Measurements from ENCODE around the gene CTNND2. TPM values are rescaled to one million over a fixed set of nuclear protein-coding genes. Genes with fewer than 3 reads are reported as not detected.

CTNND2 gene
- total and polyA plus RNA-seq, 10 of the 15 experiments (the other 5 are each of a cell fraction or from before 2014, with no cell fraction given): 0.02 to 0.16 (median 0.04) TPM; not detected in 7

GRCh38 chr5:11072568-11072967, 831.7 kb downstream of the CTNND2 start:
- BruUV-seq (replicated peaks): no TSS peak
- H2AFZ ChIP-seq (ENCODE audit: control insufficient read depth, low read depth, low read length): no peak overlapping the region
- no peak for TF ChIP-seq YBX1 (IDR thresholded peaks at IDR 0.05)
- no peak for TF ChIP-seq IRF4 (IDR thresholded peaks at IDR 0.05; ENCODE audit: low read depth, low read length)
- TF ChIP-seq NKRF (conservative IDR thresholded peaks at IDR 0.05): no peak
- TF ChIP-seq MTA3 (IDR thresholded peaks at IDR 0.05; ENCODE audit: borderline replicate concordance, low read length): no peak
- no peak for TF ChIP-seq RELB (IDR thresholded peaks at IDR 0.05; ENCODE audit: low read depth)
- no peak for TF ChIP-seq HCFC1 (IDR thresholded peaks at IDR 0.05; ENCODE audit: low read length)
- no peak for TF ChIP-seq KDM1A (IDR thresholded peaks at IDR 0.05; ENCODE audit: borderline replicate concordance)
- TF ChIP-seq MYB (IDR thresholded peaks at IDR 0.05; ENCODE audit: borderline replicate concordance, low read depth, low read length): no peak
- no peak for TF ChIP-seq ZNF592 (IDR thresholded peaks at IDR 0.05)
- no peak for TF ChIP-seq TCF7 (IDR thresholded peaks at IDR 0.05; ENCODE audit: borderline replicate concordance)
- no peak for TF ChIP-seq SUPT20H (IDR thresholded peaks at IDR 0.05; ENCODE audit: borderline replicate concordance, control insufficient read depth, low read depth, low read length)
- TF ChIP-seq SMC3 (IDR thresholded peaks at IDR 0.05; ENCODE audit: borderline replicate concordance, low read length): no peak
- no peak for TF ChIP-seq CBX3 (IDR thresholded peaks at IDR 0.05; ENCODE audit: borderline replicate concordance, low read depth)
- no peak for TF ChIP-seq SP1 (IDR thresholded peaks at IDR 0.05; ENCODE audit: low read depth, low read length)
- no peak overlapping the region for H3K4me2 ChIP-seq (ENCODE audit: control insufficient read depth, insufficient read depth)
- CTCF ChIA-PET: no interaction called here
- H3K27me3 ChIP-seq (replicated peaks in 1 of 2; ENCODE audit: control insufficient read depth in 2 of 2, insufficient read depth in 2 of 2, low read length in 1 of 2): no peaks in the 10 kb centered on the region
- intact Hi-C loops (cut with micrococcal nuclease; ENCODE audit: unreplicated experiment) (no loop called here), in situ Hi-C loops (cut with MboI) (no loop called here)
- H3K36me3 ChIP-seq (ENCODE audit: control insufficient read depth in 2 of 2, insufficient read depth in 2 of 2, low read length in 1 of 2): no peaks in the 10 kb centered on the region
- RAD21 ChIA-PET (ENCODE audit: unreplicated experiment): no interaction called here
- H3K27ac ChIP-seq (ENCODE audit: control insufficient read depth, insufficient read depth): no peak overlapping the region
- SMC1A ChIA-PET (ENCODE audit: uncharacterized antibody, unreplicated experiment): no interaction called here
- DNase-seq (ENCODE audit: low read depth, low spot score) (no peak), FAIRE-seq (no peak), ATAC-seq (no peak)
- POLR2A ChIA-PET: no interaction called here
- H3K4me1 ChIP-seq (ENCODE audit: control insufficient read depth, insufficient read depth, low read length): no peaks in the 10 kb centered on the region
- H3K4me3 ChIP-seq: no peak overlapping the region
- H4K20me1 ChIP-seq (ENCODE audit: control insufficient read depth, insufficient read depth): no peaks in the 10 kb centered on the region
- H3K79me2 ChIP-seq (ENCODE audit: control insufficient read depth, insufficient read depth, low read length): no peaks in the 10 kb centered on the region
- no peaks in the 10 kb centered on the region for H3K9me3 ChIP-seq (replicated peaks; ENCODE audit: control insufficient read depth, insufficient read depth, low read length)
- no peak overlapping the region for H3K9ac ChIP-seq (ENCODE audit: control insufficient read depth, insufficient read depth, low read length)
- WGBS (ENCODE audit: insufficient coverage, insufficient replicate concordance, low lambda C conversion rate, missing lambda C conversion rate): 36% methylated on average over 5 of the region's 5 CpGs

All from GM12878 (cell line).